ENCODE results near the gene C19orf25.

Gene C19orf25

GRCh38 chr19:1425902-1426301 lies 53.1 kb downstream of the C19orf25 start:
- no peak for DNase-seq

- DNase-seq = no peak
These were observed 53.7 kb downstream of the C19orf25 start for GRCh38 chr19:1425102-1425837.

DNA sequence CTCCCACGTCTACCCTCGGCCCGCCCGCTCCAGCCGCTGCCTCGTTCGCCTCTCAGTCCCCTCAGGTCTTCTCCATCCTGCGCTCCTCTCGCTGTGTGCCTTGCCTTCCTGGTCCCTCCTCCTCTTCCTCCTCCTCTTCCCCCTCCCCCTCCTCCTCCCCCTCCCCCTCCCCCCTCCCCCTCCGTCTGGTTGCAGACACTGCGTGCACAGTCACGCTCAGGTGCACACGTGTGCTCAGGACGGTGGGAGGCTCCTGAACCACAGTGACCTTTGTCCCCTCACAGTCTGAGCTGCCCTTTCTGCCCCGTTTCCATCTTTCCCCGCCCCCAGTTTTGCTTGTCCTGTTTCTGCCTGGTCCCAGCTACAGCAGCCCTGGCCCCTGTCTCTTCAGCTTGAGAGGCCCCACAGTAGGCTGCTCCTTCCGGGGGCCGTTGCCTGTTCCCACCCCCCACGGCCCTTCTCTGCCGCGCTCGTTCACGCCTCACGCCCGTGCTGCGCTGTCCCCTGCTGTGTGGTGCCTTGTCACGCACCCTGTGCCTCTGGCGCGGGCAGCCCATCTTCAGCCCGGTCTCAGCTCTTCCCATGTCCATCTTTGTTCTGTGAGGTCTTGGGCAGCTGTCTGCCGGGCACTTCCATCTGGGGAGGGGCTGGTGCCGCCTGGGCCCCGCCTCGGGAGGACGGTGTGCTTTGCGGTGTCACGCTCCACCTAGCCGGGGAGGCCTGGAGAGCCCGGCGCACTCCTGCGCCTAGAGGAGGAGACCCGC lies 54.6 kb downstream of the C19orf25 start:
- DNase-seq = no peak

DNA sequence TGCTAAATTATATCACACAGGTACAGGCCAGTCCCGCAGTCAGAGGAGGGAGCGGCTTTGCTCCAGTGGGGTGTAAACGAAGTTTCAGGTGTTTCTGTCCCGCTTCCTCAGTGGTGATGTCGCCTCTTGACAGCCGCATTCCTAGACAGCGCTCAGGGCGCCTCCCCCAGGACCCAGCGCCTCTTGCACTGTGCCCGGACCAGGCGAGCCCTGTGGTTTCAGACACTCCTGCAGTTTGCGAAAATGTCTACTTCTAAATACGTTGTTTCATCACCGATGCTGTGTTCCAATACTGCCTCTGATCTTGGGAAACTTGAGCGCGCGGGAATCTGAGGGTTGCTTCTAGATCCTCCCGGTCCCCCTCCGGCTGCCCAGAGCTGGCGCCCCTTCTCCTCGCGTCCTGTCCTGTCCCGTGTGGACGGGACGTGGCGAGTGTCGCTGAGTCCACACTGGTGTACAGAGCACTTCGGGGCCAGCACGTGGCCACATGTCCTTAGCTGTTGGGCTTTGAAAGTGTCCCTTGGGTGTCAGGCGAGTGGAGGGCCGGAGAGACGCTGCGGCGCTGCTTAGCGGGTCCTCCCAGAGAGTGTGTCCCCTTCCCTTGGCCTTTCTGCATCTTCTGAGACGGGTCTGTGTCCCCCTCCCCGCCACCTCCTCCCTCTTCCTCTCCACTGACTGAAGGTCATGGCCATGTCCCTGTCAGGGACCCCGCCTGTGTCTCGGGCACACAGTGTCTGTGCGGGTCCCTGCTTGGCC lies 55.4 kb downstream of the C19orf25 start:
- DNase-seq = no peak
